ENCODE measurements around the gene KDELR1. TPM values are rescaled to one million over a fixed set of nuclear protein-coding genes. Genes with fewer than 3 reads are reported as not detected.

Gene KDELR1
- total and polyA plus RNA-seq, 2 of the 13 experiments (the other 11 are each of a cell fraction or from before 2014, with no cell fraction given) = 134 to 185 TPM

DNA sequence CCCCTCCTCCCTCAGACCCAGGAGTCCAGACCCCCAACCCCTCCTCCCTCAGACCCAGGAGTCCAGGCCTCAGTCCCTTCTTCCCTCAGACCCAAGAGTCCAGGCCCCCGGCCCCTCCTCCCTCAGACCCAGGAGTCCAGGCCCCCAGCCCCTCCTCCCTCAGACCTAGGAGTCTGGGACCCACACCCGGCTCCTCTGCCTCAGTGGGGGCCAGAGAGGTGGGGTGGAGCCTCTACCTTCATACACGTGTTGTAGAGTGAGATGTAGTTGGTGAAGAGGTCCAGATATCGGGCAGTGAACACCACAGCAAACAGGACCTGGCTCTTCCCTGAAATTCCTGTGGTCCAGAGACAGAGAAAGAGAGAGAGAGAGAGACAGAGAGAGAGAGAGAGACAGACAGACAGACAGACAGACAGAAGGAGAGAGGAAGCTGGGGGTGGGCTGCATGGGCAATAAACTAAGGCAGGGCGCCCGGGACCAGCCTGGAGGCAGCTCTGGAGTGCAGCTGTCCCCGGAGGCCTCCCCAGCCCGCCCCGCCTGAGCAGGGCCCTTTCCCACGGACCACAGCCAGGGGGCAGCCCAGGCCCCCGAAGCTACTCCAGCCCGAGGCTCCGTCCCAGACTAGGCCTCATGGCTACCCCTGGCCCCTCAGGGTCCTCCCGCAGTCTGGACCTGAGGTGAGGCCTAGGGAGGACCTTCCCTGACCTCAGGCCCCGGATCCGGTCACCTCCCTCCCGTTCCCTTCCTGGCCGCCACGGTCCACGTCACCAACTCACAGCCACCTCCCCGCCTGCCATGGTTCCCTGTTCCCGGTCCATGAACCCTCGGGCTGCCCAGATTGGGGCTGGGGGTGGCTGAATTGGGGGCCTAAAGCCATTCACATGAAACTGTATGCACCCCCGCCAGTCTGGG is 907 bp downstream of the KDELR1 start (continued):
- 0 out of 2 replicates have a peak, but pooled peaks have one; percentile 84 for TF ChIP-seq ZNF556 (CRISPR knock-in tag; IDR thresholded peaks at IDR 0.05; ENCODE audit: borderline replicate concordance)
- peak; percentile 87 for TF ChIP-seq HES4 (CRISPR knock-in tag; IDR thresholded peaks at IDR 0.05; ENCODE audit: borderline replicate concordance)
- TF ChIP-seq RARG (CRISPR knock-in tag; IDR thresholded peaks at IDR 0.05; ENCODE audit: low read depth) = peak; percentile 56; the same call in 1 of the 2 replicates
- peak; percentile 66 for TF ChIP-seq SRSF1 (optimal IDR thresholded peaks at IDR 0.05; ENCODE audit: low read depth, low read length)
- peak; percentile 76; the same call in 1 of the 2 replicates for TF ChIP-seq ZNF543 (CRISPR knock-in tag; IDR thresholded peaks at IDR 0.05)
- TF ChIP-seq ZNF143 (CRISPR knock-in tag; IDR thresholded peaks at IDR 0.05) = peak; percentile 59; the same call in 1 of the 2 replicates
- 0 out of 2 replicates have a peak, but pooled peaks have one; percentile 73 for TF ChIP-seq ZSCAN20 (CRISPR knock-in tag; IDR thresholded peaks at IDR 0.05; ENCODE audit: borderline replicate concordance)
- TF ChIP-seq, protein P1, sequence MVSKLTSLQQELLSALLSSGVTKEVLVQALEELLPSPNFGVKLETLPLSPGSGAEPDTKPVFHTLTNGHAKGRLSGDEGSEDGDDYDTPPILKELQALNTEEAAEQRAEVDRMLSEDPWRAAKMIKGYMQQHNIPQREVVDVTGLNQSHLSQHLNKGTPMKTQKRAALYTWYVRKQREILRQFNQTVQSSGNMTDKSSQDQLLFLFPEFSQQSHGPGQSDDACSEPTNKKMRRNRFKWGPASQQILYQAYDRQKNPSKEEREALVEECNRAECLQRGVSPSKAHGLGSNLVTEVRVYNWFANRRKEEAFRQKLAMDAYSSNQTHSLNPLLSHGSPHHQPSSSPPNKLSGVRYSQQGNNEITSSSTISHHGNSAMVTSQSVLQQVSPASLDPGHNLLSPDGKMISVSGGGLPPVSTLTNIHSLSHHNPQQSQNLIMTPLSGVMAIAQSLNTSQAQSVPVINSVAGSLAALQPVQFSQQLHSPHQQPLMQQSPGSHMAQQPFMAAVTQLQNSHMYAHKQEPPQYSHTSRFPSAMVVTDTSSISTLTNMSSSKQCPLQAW (CRISPR knock-in tag; IDR thresholded peaks at IDR 0.05) = peak; percentile 69
- peak; percentile 64; the same call in 1 of the 2 replicates for TF ChIP-seq ZNF558 (CRISPR knock-in tag; IDR thresholded peaks at IDR 0.05; ENCODE audit: borderline replicate concordance)
- no peak for TF ChIP-seq GPBP1L1 (CRISPR knock-in tag; IDR thresholded peaks at IDR 0.05)
- TF ChIP-seq, protein P2, sequence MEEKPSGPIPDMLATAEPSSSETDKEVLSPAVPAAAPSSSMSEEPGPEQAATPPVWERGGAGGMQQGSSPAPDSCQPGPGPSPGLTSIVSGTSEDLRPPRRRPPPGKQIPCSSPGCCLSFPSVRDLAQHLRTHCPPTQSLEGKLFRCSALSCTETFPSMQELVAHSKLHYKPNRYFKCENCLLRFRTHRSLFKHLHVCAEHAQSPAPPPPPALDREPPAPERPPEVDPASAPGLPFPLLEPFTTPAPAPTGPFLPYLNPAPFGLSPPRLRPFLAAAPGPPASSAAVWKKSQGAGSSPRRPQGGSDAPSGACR (CRISPR knock-in tag; IDR thresholded peaks at IDR 0.05) = peak; percentile 78; the same call in 1 of the 2 replicates
- no peak for TF ChIP-seq MZF1 (CRISPR knock-in tag; IDR thresholded peaks at IDR 0.05; ENCODE audit: borderline replicate concordance)
- TF ChIP-seq, protein P3, sequence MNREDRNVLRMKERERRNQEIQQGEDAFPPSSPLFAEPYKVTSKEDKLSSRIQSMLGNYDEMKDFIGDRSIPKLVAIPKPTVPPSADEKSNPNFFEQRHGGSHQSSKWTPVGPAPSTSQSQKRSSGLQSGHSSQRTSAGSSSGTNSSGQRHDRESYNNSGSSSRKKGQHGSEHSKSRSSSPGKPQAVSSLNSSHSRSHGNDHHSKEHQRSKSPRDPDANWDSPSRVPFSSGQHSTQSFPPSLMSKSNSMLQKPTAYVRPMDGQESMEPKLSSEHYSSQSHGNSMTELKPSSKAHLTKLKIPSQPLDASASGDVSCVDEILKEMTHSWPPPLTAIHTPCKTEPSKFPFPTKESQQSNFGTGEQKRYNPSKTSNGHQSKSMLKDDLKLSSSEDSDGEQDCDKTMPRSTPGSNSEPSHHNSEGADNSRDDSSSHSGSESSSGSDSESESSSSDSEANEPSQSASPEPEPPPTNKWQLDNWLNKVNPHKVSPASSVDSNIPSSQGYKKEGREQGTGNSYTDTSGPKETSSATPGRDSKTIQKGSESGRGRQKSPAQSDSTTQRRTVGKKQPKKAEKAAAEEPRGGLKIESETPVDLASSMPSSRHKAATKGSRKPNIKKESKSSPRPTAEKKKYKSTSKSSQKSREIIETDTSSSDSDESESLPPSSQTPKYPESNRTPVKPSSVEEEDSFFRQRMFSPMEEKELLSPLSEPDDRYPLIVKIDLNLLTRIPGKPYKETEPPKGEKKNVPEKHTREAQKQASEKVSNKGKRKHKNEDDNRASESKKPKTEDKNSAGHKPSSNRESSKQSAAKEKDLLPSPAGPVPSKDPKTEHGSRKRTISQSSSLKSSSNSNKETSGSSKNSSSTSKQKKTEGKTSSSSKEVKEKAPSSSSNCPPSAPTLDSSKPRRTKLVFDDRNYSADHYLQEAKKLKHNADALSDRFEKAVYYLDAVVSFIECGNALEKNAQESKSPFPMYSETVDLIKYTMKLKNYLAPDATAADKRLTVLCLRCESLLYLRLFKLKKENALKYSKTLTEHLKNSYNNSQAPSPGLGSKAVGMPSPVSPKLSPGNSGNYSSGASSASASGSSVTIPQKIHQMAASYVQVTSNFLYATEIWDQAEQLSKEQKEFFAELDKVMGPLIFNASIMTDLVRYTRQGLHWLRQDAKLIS (CRISPR knock-in tag; IDR thresholded peaks at IDR 0.05) = peak; percentile 39; the same call in 1 of the 2 replicates
- TF ChIP-seq TBL1XR1 (IDR thresholded peaks at IDR 0.05; ENCODE audit: borderline replicate concordance, low read length, partially characterized antibody) = no peak
- TF ChIP-seq ZNF274 (CRISPR knock-in tag; IDR thresholded peaks at IDR 0.05) = peak; percentile 17; the same call in 1 of the 2 replicates
- TF ChIP-seq NRL (CRISPR knock-in tag; IDR thresholded peaks at IDR 0.05; ENCODE audit: borderline replicate concordance) = peak; percentile 19; the same call in 1 of the 2 replicates
- TF ChIP-seq ZFP91 (CRISPR knock-in tag; IDR thresholded peaks at IDR 0.05; ENCODE audit: borderline replicate concordance) = peak; percentile 77

Data from HepG2 (cell line).